ENCODE data around the gene SIX3. TPM values are rescaled to one million over a fixed set of nuclear protein-coding genes. Genes with fewer than 3 reads are reported as not detected.

The SIX3 gene
- total RNA-seq, 1 experiment from 2014 or later = 1.4 TPM

DNA sequence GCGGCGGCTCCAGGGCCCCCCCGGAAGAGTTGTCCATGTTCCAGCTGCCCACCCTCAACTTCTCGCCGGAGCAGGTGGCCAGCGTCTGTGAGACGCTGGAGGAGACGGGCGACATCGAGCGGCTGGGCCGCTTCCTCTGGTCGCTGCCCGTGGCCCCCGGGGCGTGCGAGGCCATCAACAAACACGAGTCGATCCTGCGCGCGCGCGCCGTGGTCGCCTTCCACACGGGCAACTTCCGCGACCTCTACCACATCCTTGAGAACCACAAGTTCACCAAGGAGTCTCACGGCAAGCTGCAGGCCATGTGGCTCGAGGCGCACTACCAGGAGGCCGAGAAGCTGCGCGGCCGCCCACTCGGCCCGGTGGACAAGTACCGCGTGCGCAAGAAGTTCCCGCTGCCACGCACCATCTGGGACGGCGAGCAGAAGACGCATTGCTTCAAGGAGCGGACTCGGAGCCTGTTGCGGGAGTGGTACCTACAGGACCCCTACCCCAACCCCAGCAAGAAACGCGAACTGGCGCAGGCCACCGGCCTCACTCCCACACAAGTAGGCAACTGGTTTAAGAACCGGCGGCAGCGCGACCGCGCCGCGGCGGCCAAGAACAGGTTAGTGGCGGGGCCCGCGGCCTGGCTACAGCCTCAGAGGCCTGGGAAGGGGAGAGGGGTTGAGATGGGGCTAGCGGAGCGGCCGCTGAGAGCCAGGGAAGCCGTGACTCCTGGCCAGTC lies 965 bp downstream of the SIX3 start:
- DNase-seq = no peak
- TF ChIP-seq EZH2 (IDR thresholded peaks at IDR 0.05; ENCODE audit: low read depth) (no peak), CTCF (conservative IDR thresholded peaks at IDR 0.05) (no peak)
- Histone ChIP-seq H4K20me1 (ENCODE audit: insufficient read depth) (no peaks in the 10 kb centered on the region), H3K27me3 (ENCODE audit: insufficient read depth, low read depth) (no peaks in the 10 kb centered on the region), H3K36me3 (ENCODE audit: low read depth) (no peaks in the 10 kb centered on the region), H3K9me3 (ENCODE audit: insufficient read depth, low read depth) (no peaks in the 10 kb centered on the region), H2AFZ (no peak overlapping the region), H3K4me3 (peak overlapping the region; percentile 58; the same call in 1 of the 2 replicates), H3K79me2 (ENCODE audit: low read depth) (peaks cover 21% of the 10 kb centered on the region), H3K9me2 (ENCODE audit: insufficient read depth) (no peaks in the 10 kb centered on the region), H3F3A (ENCODE audit: insufficient read depth, low read depth) (peaks cover 17% of the 10 kb centered on the region; the same call in 1 of the 2 replicates), H3K4me2 (peak overlapping the region; percentile 41), H3K4me1 (replicated peaks; ENCODE audit: insufficient read depth) (peaks cover 14% of the 10 kb centered on the region), H3K27ac (no peak overlapping the region)
- CTCF ChIA-PET = no interaction called here
- intact Hi-C loops (cut with micrococcal nuclease; ENCODE audit: unreplicated experiment) = no loop called here
- POLR2A ChIA-PET (ENCODE audit: unreplicated experiment) = no interaction called here
- no TSS peak for BruUV-seq (replicated peaks)

DNA sequence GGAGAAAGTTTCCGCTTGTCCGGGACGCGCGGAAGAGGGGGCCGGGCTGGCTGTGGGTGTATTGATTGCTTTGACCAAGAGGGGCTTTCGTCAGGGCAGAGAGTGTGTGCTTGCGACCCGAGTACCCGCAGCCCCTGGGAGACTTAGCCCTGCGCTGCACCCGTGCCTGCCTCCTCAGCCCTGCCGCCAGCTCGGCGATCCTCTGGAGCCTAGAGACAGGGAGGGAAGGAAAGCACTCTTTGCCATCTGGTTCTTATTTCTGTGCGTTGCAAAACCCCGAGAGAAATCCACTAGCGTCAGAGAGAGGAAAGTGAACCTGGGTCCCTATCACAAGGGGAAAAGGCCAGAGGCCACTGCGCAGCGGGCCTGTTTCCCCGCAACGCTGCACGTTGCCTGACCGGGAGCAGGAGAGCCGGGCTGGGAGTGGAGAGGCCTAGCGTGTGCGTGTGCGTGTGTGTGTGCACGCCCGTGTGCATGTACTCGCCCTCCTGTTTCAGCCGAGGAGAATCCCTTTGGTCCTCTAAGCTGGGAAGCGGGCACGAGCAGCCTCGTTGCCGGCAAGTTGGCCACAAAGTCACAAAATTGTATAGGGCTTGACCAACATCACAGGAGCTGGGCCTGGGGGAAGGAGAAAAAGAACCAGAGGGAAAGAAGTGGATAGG lies 1.7 kb downstream of the SIX3 start:
- BruUV-seq (replicated peaks) = no TSS peak
- POLR2A ChIA-PET (ENCODE audit: unreplicated experiment) = no interaction called here
- Histone ChIP-seq H2AFZ (no peak overlapping the region), H3K79me2 (ENCODE audit: low read depth) (peaks cover 18% of the 10 kb centered on the region; the same call in 1 of the 2 replicates), H3K9me3 (ENCODE audit: insufficient read depth, low read depth) (no peaks in the 10 kb centered on the region), H3K27ac (no peak overlapping the region), H3K4me2 (peak overlapping the region; percentile 41), H4K20me1 (ENCODE audit: insufficient read depth) (no peaks in the 10 kb centered on the region), H3K36me3 (ENCODE audit: low read depth) (no peaks in the 10 kb centered on the region), H3K9me2 (ENCODE audit: insufficient read depth) (no peaks in the 10 kb centered on the region), H3K27me3 (ENCODE audit: insufficient read depth, low read depth) (no peaks in the 10 kb centered on the region), H3K4me1 (replicated peaks; ENCODE audit: insufficient read depth) (peaks cover 14% of the 10 kb centered on the region), H3F3A (ENCODE audit: insufficient read depth, low read depth) (peaks cover 14% of the 10 kb centered on the region; the same call in 1 of the 2 replicates), H3K4me3 (peak overlapping the region; percentile 58; the same call in 1 of the 2 replicates)
- DNase-seq = no peak
- CTCF ChIA-PET = no interaction called here
- TF ChIP-seq EZH2 (IDR thresholded peaks at IDR 0.05; ENCODE audit: low read depth) (no peak), CTCF (conservative IDR thresholded peaks at IDR 0.05) (no peak)
- intact Hi-C loops (cut with micrococcal nuclease; ENCODE audit: unreplicated experiment) = no loop called here

DNA sequence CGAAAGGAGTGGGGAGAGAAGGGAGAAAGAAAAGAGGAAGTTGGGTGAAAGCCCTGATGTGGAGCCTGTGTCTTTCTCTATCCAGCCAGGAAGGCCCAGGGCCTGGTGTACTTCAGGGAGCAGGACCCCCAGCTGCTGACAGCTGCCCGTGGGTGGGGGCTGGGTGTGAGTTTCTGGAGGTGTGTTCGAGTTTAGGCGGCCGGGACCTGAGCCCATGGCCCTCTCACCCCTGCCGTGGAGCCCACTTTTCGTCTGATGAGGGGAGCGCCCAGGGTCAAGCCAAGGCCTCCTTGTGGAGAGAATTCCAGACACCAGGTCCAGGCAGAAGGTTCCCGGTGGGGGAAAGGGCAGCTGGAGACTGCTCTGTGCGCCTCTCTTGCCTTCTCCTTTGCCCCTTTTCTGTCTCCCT lies 2.2 kb downstream of the SIX3 start:
- H3K9me3 ChIP-seq (ENCODE audit: insufficient read depth, low read depth) = no peaks in the 10 kb centered on the region
- peaks cover 12% of the 10 kb centered on the region; the same call in 1 of the 2 replicates for H3K79me2 ChIP-seq (ENCODE audit: low read depth)
- H2AFZ ChIP-seq = no peak overlapping the region
- H3K27me3 ChIP-seq (ENCODE audit: insufficient read depth, low read depth) = no peaks in the 10 kb centered on the region
- H4K20me1 ChIP-seq (ENCODE audit: insufficient read depth) = no peaks in the 10 kb centered on the region
- POLR2A ChIA-PET (ENCODE audit: unreplicated experiment) = no interaction called here
- no peak for DNase-seq
- H3K4me3 ChIP-seq = peak overlapping the region; percentile 58; the same call in 1 of the 2 replicates
- no TSS peak for BruUV-seq (replicated peaks)
- CTCF ChIA-PET = no interaction called here
- intact Hi-C loops (cut with micrococcal nuclease; ENCODE audit: unreplicated experiment) = no loop called here
- H3K9me2 ChIP-seq (ENCODE audit: insufficient read depth) = no peaks in the 10 kb centered on the region
- peaks cover 14% of the 10 kb centered on the region for H3K4me1 ChIP-seq (replicated peaks; ENCODE audit: insufficient read depth)
- no peak for TF ChIP-seq CTCF (conservative IDR thresholded peaks at IDR 0.05)
- TF ChIP-seq EZH2 (IDR thresholded peaks at IDR 0.05; ENCODE audit: low read depth) = no peak
- no peak overlapping the region for H3K27ac ChIP-seq
- H3K4me2 ChIP-seq = peak overlapping the region; percentile 41
- 0 out of 2 replicates have a peak, but pooled peaks cover 9% of the 10 kb centered on the region for H3F3A ChIP-seq (ENCODE audit: insufficient read depth, low read depth)
- no peaks in the 10 kb centered on the region for H3K36me3 ChIP-seq (ENCODE audit: low read depth)

Data from PC-9 (cell line).